Embryonic facial prominence (tissue), 1 donor: ENCODE data around the gene GGTLC2.
A peak's percentile ranks its signal among the peaks of the same experiment; 100 is the strongest.
"Not testable (repeated sequence)": the region's sequence is repeated elsewhere in the genome, so short reads cannot be mapped to it uniquely, and the experiment has no call there.

ENCODE experiments used
- DNase-seq: peaks from one replicate; pipeline ENCODE4 v3.0.0-alpha.2; 2016; ENCODE audit errors: extremely low spot score

GGTLC2 gene

GRCh38 chr22:22669093-22669492 is 24.7 kb downstream of the GGTLC2 start:
- no peak for DNase-seq

- no peak for DNase-seq
Measured at GRCh38 chr22:22670076-22670795, 25.8 kb downstream of the GGTLC2 start.

- DNase-seq: no peak
Measured at GRCh38 chr22:22671506-22671905, 27.1 kb downstream of the GGTLC2 start.

GRCh38 chr22:22673099-22673498 is 28.7 kb downstream of the GGTLC2 start:
- no peak for DNase-seq

GRCh38 chr22:22673628-22674027 is 29.2 kb downstream of the GGTLC2 start:
- no peak for DNase-seq

GRCh38 chr22:22674467-22674866 is 30.1 kb downstream of the GGTLC2 start:
- DNase-seq: no peak

- DNase-seq: no peak
Measured at GRCh38 chr22:22678970-22679369, 34.6 kb downstream of the GGTLC2 start.

GRCh38 chr22:22680396-22680795 is 36.0 kb downstream of the GGTLC2 start:
- DNase-seq: no peak

GRCh38 chr22:22681221-22681739 is 36.9 kb downstream of the GGTLC2 start:
- DNase-seq: no peak

GRCh38 chr22:22682196-22682595 is 37.8 kb downstream of the GGTLC2 start:
- no peak for DNase-seq

- DNase-seq: no peak
Measured at GRCh38 chr22:22682807-22683667, 38.6 kb downstream of the GGTLC2 start.

- DNase-seq: no peak
Measured at GRCh38 chr22:22683668-22684361, 39.4 kb downstream of the GGTLC2 start.

GRCh38 chr22:22684580-22685561 is 40.5 kb downstream of the GGTLC2 start:
- DNase-seq: no peak

GRCh38 chr22:22685586-22685985 is 41.2 kb downstream of the GGTLC2 start:
- no peak for DNase-seq

GRCh38 chr22:22686202-22687115 is 42.0 kb downstream of the GGTLC2 start:
- DNase-seq: not testable (repeated sequence)

GRCh38 chr22:22687638-22688500 is 43.5 kb downstream of the GGTLC2 start:
- DNase-seq: peak; percentile 18

- no peak for DNase-seq
Measured at GRCh38 chr22:22689621-22690345, 45.4 kb downstream of the GGTLC2 start.

GRCh38 chr22:22691055-22691454 is 46.6 kb downstream of the GGTLC2 start:
- no peak for DNase-seq
